T47D (cell line): ENCODE results near the gene FHL3.
A peak's percentile ranks its signal among the peaks of the same experiment; 100 is the strongest.

Experiments used
- DNase-seq, 2 experiments: peaks; one replicate each; pipeline versions ENCODE4 v3.0.0 to v3.0.0-alpha.2; 2011 to 2012; ENCODE audit warnings: low read depth in 1 of 2, low spot score in 1 of 2
- JUND ChIP-seq: IDR thresholded peaks from 2 replicates; pipeline ENCODE4 v1.6.1; 2012; ENCODE audit warnings: low read depth
- in situ Hi-C: cut with HindIII; loops from 2 replicates; pipeline ENCODE4 v1.10.0; 2016; ENCODE audit warnings: low sequenced_read_pairs, low pct_unique_long_range_greater_than_20kb

FHL3 gene

GRCh38 chr1:38005195-38006007 lies at the start of gene FHL3:
Gene FHL3, minus strand, starts transcription at chr1:38005514. Its CDS starts 6,102 bp downstream, at chr1:37999412.
- in situ Hi-C loops: no loop called here
- peak; percentile 42 to 70 for DNase-seq
- TF ChIP-seq JUND: no peak

- no peak for TF ChIP-seq JUND
- peak in 1 of 2 experiments; percentile 13 for DNase-seq
- in situ Hi-C loops: no loop called here
Observed at GRCh38 chr1:38053416-38054091, 48.2 kb upstream of the FHL3 start.

- DNase-seq: no peak
- no peak for TF ChIP-seq JUND
- in situ Hi-C loops: no loop called here
Observed at GRCh38 chr1:38052750-38053415, 47.6 kb upstream of the FHL3 start.

- DNase-seq: no peak
- no peak for TF ChIP-seq JUND
- in situ Hi-C loops: no loop called here
Observed at GRCh38 chr1:38051079-38051543, 45.8 kb upstream of the FHL3 start.

GRCh38 chr1:38050397-38051078 lies 45.2 kb upstream of the FHL3 start:
- in situ Hi-C loops: no loop called here
- DNase-seq: no peak
- no peak for TF ChIP-seq JUND

- DNase-seq: no peak
- TF ChIP-seq JUND: no peak
- in situ Hi-C loops: no loop called here
Observed at GRCh38 chr1:38047603-38048141, 42.4 kb upstream of the FHL3 start.

- no peak for TF ChIP-seq JUND
- peak; percentile 88 to 89 for DNase-seq
- in situ Hi-C loops: no loop called here
Observed at GRCh38 chr1:38046884-38047602, 41.7 kb upstream of the FHL3 start.

GRCh38 chr1:38046333-38046883 lies 41.1 kb upstream of the FHL3 start, which contains the start of gene POU3F1:
Gene POU3F1, minus strand, starts transcription at chr1:38046793. Its CDS starts 50 bp downstream, at chr1:38046743.
- in situ Hi-C loops: no loop called here
- no peak for TF ChIP-seq JUND

GRCh38 chr1:38045401-38046332 lies 40.4 kb upstream of the FHL3 start:
- in situ Hi-C loops: no loop called here
- no peak for DNase-seq
- no peak for TF ChIP-seq JUND

More at GRCh38 chr1:38046333-38046883, 41.1 kb upstream of the FHL3 start, which contains the start of gene POU3F1:
- peak in 1 of 2 experiments; percentile 11 for DNase-seq
